Upper lobe of left lung (tissue), 4 donors: Measurements from ENCODE around the gene ZDHHC14.

Source experiments
- CTCF ChIP-seq, 6 experiments: fragments of 450-650 bp in 4 of 6; fragments of 200-600 bp in 2 of 6; sonication (generic) in 2 of 6; IDR thresholded peaks; one replicate each; pipeline ENCODE4 v1.5.1; 2016 to 2019; ENCODE audit warnings: antibody characterized with exemption in 6 of 6
- POLR2A ChIP-seq, 4 donors: fragments of 450-650 bp; IDR thresholded peaks; one replicate each; pipeline ENCODE4 v1.5.1; 2016 to 2017; ENCODE audit warnings: antibody characterized with exemption in 4 of 4, mild to moderate bottlenecking in 2 of 4
- POLR2AphosphoS5 ChIP-seq, 2 donors: sonication (generic); formaldehyde crosslinking; IDR thresholded peaks; one replicate each; pipeline ENCODE4 v1.5.1; 2017; ENCODE audit warnings: antibody characterized with exemption in 2 of 2

DNA sequence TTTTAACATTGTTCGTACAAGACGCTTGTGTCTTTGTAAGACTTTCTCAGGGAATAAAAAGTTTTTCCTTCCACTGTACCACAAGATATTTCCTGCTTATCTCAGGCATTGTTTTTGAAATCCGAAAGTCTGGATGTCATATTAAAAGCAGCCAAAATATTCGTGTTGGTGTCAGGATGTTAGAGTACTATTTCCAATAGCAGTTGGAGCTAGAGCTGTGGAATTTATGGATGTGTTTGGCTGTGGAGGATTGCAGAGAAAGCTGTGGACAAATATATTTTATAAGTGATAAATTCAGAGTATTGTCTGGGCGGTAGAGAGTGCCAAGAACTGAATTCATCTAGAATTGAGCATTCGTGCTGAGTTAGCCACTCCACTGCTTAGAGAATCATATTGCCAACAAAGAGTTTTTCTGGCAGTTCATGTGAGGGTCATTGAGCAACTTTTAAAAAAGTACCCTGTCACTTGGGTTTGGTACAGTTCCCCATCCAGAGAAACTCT is 57.7 kb downstream of the ZDHHC14 start:
- no peak for TF ChIP-seq CTCF (IDR thresholded peaks at IDR 0.05)
- TF ChIP-seq POLR2AphosphoS5 (IDR thresholded peaks at IDR 0.05), result no peak
- TF ChIP-seq POLR2A (IDR thresholded peaks at IDR 0.05), result no peak
